ENCODE measurements around the gene PSMB11. TPM values are rescaled to one million over a fixed set of nuclear protein-coding genes. Genes with fewer than 3 reads are reported as not detected.

PSMB11 gene
- total and polyA plus RNA-seq, 5 donors from 2014 or later: not detected

GRCh38 chr14:23035303-23036144 is 6.5 kb upstream of the PSMB11 start:
- Histone ChIP-seq H3K27me3 (ENCODE audit: control insufficient read depth, insufficient read depth, low read length) (no peaks in the 10 kb centered on the region), H3K27ac (ENCODE audit: insufficient read depth, low read length, poor library complexity, severe bottlenecking) (peak overlapping the region; percentile 94), H3K9me3 (ENCODE audit: control insufficient read depth in 2 of 2, low read length in 2 of 2) (no peaks in the 10 kb centered on the region), H3K36me3 (ENCODE audit: control insufficient read depth, insufficient read depth, low read length) (peaks cover 14% of the 10 kb centered on the region), H3K4me3 (ENCODE audit: low read depth, low read length) (peak overlapping the region; percentile 98), H3K4me1 (ENCODE audit: control insufficient read depth, insufficient read depth, low read length, poor library complexity, severe bottlenecking) (peaks cover 13% of the 10 kb centered on the region)
- H3K27ac Mint-ChIP-seq: peak overlapping the region; percentile 92 to 98 (median 95)
- no peak for DNase-seq
- H3K27me3 Mint-ChIP-seq: peaks cover 5% of the 10 kb centered on the region
- no peaks in the 10 kb centered on the region for H3K9me3 Mint-ChIP-seq
- H3K36me3 Mint-ChIP-seq: peaks cover 12% of the 10 kb centered on the region
- no peak for ATAC-seq (ENCODE audit: low read depth in 2 of 2)
- H3K4me1 Mint-ChIP-seq: peaks cover 5 to 46% (median 20%) of the 10 kb centered on the region in 4 donors
- peak overlapping the region; percentile 79 to 91 (median 86) for H3K4me3 Mint-ChIP-seq

- no peak overlapping the region for H3K27ac Mint-ChIP-seq
- H3K36me3 Mint-ChIP-seq: no peaks in the 10 kb centered on the region
- H3K4me1 ChIP-seq (ENCODE audit: control insufficient read depth, insufficient read depth, low read length, poor library complexity, severe bottlenecking): no peaks in the 10 kb centered on the region
- no peak overlapping the region for H3K4me3 Mint-ChIP-seq
- H3K27me3 Mint-ChIP-seq: peaks cover 5% of the 10 kb centered on the region
- H3K4me1 Mint-ChIP-seq: peaks cover 0 to 11% (median 8%) of the 10 kb centered on the region in 4 donors
- no peaks in the 10 kb centered on the region for H3K36me3 ChIP-seq (ENCODE audit: control insufficient read depth, insufficient read depth, low read length)
- DNase-seq (no peak), ATAC-seq (ENCODE audit: low read depth in 2 of 2) (no peak)
- no peak overlapping the region for H3K27ac ChIP-seq (ENCODE audit: insufficient read depth, low read length, poor library complexity, severe bottlenecking)
- H3K9me3 ChIP-seq (ENCODE audit: control insufficient read depth in 2 of 2, low read length in 2 of 2): no peaks in the 10 kb centered on the region
- H3K27me3 ChIP-seq (ENCODE audit: control insufficient read depth, insufficient read depth, low read length): no peaks in the 10 kb centered on the region
- no peaks in the 10 kb centered on the region for H3K9me3 Mint-ChIP-seq
- no peak overlapping the region for H3K4me3 ChIP-seq (ENCODE audit: low read depth, low read length)
Measured at GRCh38 chr14:23040100-23040499, 1.9 kb upstream of the PSMB11 start.

- Histone ChIP-seq H3K4me1 (ENCODE audit: control insufficient read depth, insufficient read depth, low read length, poor library complexity, severe bottlenecking) (no peaks in the 10 kb centered on the region), H3K9me3 (ENCODE audit: control insufficient read depth in 2 of 2, low read length in 2 of 2) (no peaks in the 10 kb centered on the region), H3K36me3 (ENCODE audit: control insufficient read depth, insufficient read depth, low read length) (no peaks in the 10 kb centered on the region), H3K27me3 (ENCODE audit: control insufficient read depth, insufficient read depth, low read length) (no peaks in the 10 kb centered on the region), H3K4me3 (ENCODE audit: low read depth, low read length) (no peak overlapping the region), H3K27ac (ENCODE audit: insufficient read depth, low read length, poor library complexity, severe bottlenecking) (no peak overlapping the region)
- H3K9me3 Mint-ChIP-seq: no peaks in the 10 kb centered on the region
- DNase-seq: no peak
- no peak overlapping the region for H3K27ac Mint-ChIP-seq
- ATAC-seq (ENCODE audit: low read depth in 2 of 2): no peak
- peaks cover 5% of the 10 kb centered on the region for H3K27me3 Mint-ChIP-seq
- peaks cover 0 to 4% (median 1%) of the 10 kb centered on the region in 4 donors for H3K4me1 Mint-ChIP-seq
- H3K4me3 Mint-ChIP-seq: no peak overlapping the region
- no peaks in the 10 kb centered on the region for H3K36me3 Mint-ChIP-seq
Measured at GRCh38 chr14:23041729-23042128, 283 bp upstream of the PSMB11 start.

GRCh38 chr14:23043145-23043544 is 1.1 kb downstream of the PSMB11 start:
- Histone ChIP-seq H3K27ac (ENCODE audit: insufficient read depth, low read length, poor library complexity, severe bottlenecking) (no peak overlapping the region), H3K36me3 (ENCODE audit: control insufficient read depth, insufficient read depth, low read length) (no peaks in the 10 kb centered on the region), H3K9me3 (ENCODE audit: control insufficient read depth in 2 of 2, low read length in 2 of 2) (no peaks in the 10 kb centered on the region), H3K27me3 (ENCODE audit: control insufficient read depth, insufficient read depth, low read length) (no peaks in the 10 kb centered on the region), H3K4me1 (ENCODE audit: control insufficient read depth, insufficient read depth, low read length, poor library complexity, severe bottlenecking) (no peaks in the 10 kb centered on the region), H3K4me3 (ENCODE audit: low read depth, low read length) (no peak overlapping the region)
- Mint-ChIP-seq H3K4me3 (no peak overlapping the region), H3K27me3 (peaks cover 10% of the 10 kb centered on the region), H3K27ac (no peak overlapping the region), H3K4me1 (peaks cover 0 to 4% (median 0%) of the 10 kb centered on the region in 4 donors), H3K9me3 (no peaks in the 10 kb centered on the region), H3K36me3 (no peaks in the 10 kb centered on the region)
- DNase-seq (no peak), ATAC-seq (ENCODE audit: low read depth in 2 of 2) (no peak)

GRCh38 chr14:23043754-23044153 is 1.7 kb downstream of the PSMB11 start:
- no peak overlapping the region for H3K27ac Mint-ChIP-seq
- Histone ChIP-seq H3K27me3 (ENCODE audit: control insufficient read depth, insufficient read depth, low read length) (no peaks in the 10 kb centered on the region), H3K27ac (ENCODE audit: insufficient read depth, low read length, poor library complexity, severe bottlenecking) (no peak overlapping the region), H3K36me3 (ENCODE audit: control insufficient read depth, insufficient read depth, low read length) (no peaks in the 10 kb centered on the region), H3K9me3 (ENCODE audit: control insufficient read depth in 2 of 2, low read length in 2 of 2) (no peaks in the 10 kb centered on the region), H3K4me3 (ENCODE audit: low read depth, low read length) (no peak overlapping the region), H3K4me1 (ENCODE audit: control insufficient read depth, insufficient read depth, low read length, poor library complexity, severe bottlenecking) (no peaks in the 10 kb centered on the region)
- no peaks in the 10 kb centered on the region for H3K36me3 Mint-ChIP-seq
- H3K27me3 Mint-ChIP-seq: peaks cover 8% of the 10 kb centered on the region
- H3K9me3 Mint-ChIP-seq: no peaks in the 10 kb centered on the region
- H3K4me3 Mint-ChIP-seq: no peak overlapping the region
- peaks cover 0 to 2% (median 0%) of the 10 kb centered on the region in 4 donors for H3K4me1 Mint-ChIP-seq
- no peak for DNase-seq
- ATAC-seq (ENCODE audit: low read depth in 2 of 2): no peak

GRCh38 chr14:23044840-23045239 is 2.8 kb downstream of the PSMB11 start:
- Histone ChIP-seq H3K9me3 (ENCODE audit: control insufficient read depth in 2 of 2, low read length in 2 of 2) (no peaks in the 10 kb centered on the region), H3K36me3 (ENCODE audit: control insufficient read depth, insufficient read depth, low read length) (no peaks in the 10 kb centered on the region), H3K4me3 (ENCODE audit: low read depth, low read length) (no peak overlapping the region), H3K4me1 (ENCODE audit: control insufficient read depth, insufficient read depth, low read length, poor library complexity, severe bottlenecking) (no peaks in the 10 kb centered on the region), H3K27me3 (ENCODE audit: control insufficient read depth, insufficient read depth, low read length) (no peaks in the 10 kb centered on the region), H3K27ac (ENCODE audit: insufficient read depth, low read length, poor library complexity, severe bottlenecking) (no peak overlapping the region)
- no peak for DNase-seq
- ATAC-seq (ENCODE audit: low read depth in 2 of 2): no peak
- Mint-ChIP-seq H3K9me3 (no peaks in the 10 kb centered on the region), H3K27ac (no peak overlapping the region), H3K36me3 (no peaks in the 10 kb centered on the region), H3K4me1 (no peaks in the 10 kb centered on the region), H3K4me3 (no peak overlapping the region), H3K27me3 (peaks cover 5% of the 10 kb centered on the region)

- Histone ChIP-seq H3K27me3 (ENCODE audit: control insufficient read depth, insufficient read depth, low read length) (no peaks in the 10 kb centered on the region), H3K27ac (ENCODE audit: insufficient read depth, low read length, poor library complexity, severe bottlenecking) (no peak overlapping the region), H3K4me3 (ENCODE audit: low read depth, low read length) (no peak overlapping the region), H3K36me3 (ENCODE audit: control insufficient read depth, insufficient read depth, low read length) (no peaks in the 10 kb centered on the region), H3K4me1 (ENCODE audit: control insufficient read depth, insufficient read depth, low read length, poor library complexity, severe bottlenecking) (no peaks in the 10 kb centered on the region), H3K9me3 (ENCODE audit: control insufficient read depth in 2 of 2, low read length in 2 of 2) (no peaks in the 10 kb centered on the region)
- DNase-seq: no peak
- peaks cover 5% of the 10 kb centered on the region for H3K27me3 Mint-ChIP-seq
- no peak overlapping the region for H3K4me3 Mint-ChIP-seq
- no peaks in the 10 kb centered on the region for H3K4me1 Mint-ChIP-seq
- H3K36me3 Mint-ChIP-seq: no peaks in the 10 kb centered on the region
- no peaks in the 10 kb centered on the region for H3K9me3 Mint-ChIP-seq
- H3K27ac Mint-ChIP-seq: no peak overlapping the region
- no peak for ATAC-seq (ENCODE audit: low read depth in 2 of 2)
Measured at GRCh38 chr14:23045419-23046357, 3.7 kb downstream of the PSMB11 start.
